Suppressor macrophage treated with lipopolysaccharide for 1 hour (primary cell): ENCODE data around the gene SPATA31A6.
A peak's percentile ranks its signal among the peaks of the same experiment; 100 is the strongest.
"Not testable (repeated sequence)": the region's sequence is repeated elsewhere in the genome, so short reads cannot be mapped to it uniquely, and the experiment has no call there.

Experiments
- DNase-seq, 3 donors: peaks; one replicate each; pipeline ENCODE4 v3.0.0-alpha.2; 2020 to 2022

The SPATA31A6 gene

DNA sequence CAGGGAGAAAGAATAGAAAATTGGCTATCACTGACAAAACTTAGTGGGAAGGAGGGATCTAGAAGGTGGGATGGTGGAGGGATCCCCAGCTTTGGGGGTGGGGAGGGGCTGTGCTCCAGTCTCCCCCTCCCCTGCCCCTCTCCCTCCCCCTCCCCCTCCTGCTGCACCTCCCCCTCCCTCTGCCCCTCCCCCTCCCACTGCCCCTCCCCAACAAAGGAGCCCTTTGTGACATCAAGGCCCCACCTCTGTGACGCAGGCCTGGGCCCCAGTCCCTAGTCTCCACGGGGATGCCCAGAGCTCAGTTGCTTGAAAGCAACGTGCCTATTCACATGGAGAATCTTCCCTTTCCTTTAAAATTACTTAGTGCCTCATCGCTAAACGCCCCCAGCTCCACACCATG is at the start of gene SPATA31A6:
SPATA31A6 (plus strand) TSS at position 301 of the 400 bp plus-strand sequence; CDS start at position 330, 29 bp downstream.
- DNase-seq, result not testable (repeated sequence)

DNA sequence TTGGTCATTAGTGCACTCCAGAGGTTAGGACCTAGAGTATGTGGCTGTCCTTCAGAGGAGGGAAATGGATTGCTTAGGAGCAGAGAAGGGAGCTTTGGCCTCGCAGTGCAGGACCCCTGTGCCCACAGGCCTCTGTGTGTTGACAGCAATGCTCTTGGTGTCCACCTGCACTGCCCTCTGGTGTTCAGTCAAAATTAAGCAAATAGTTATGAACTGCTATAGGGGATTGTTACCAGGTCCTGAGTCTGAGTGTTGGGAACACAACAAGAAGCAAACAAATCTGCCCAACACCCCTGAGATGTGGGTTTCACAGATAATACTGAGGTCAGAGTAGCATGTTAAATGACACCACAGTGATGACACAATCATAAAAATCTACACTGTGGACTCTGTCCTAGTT is 23.2 kb upstream of the SPATA31A6 start:
- peak in 2 of 3 donors; percentile 0 for DNase-seq

DNA sequence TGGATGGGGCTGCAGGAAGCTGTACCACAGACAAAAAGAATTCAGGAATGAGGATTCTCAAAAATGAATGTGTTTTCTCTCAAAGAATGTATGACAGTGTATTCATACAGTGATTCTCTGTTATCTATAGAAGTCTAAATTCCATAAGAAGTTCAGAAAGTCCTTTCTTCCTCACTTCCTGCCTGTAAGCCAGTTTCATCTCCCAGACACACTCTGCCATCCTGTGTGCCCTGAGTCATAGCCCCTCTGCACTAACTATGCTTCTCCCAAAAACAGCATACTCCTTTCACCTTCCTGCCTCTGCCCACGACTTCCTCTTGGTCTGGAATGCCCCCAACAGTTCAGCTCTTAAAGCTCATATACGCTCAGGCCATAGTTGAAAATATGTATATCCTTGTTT is 36.4 kb downstream of the SPATA31A6 start:
- DNase-seq, result not testable (repeated sequence)

DNA sequence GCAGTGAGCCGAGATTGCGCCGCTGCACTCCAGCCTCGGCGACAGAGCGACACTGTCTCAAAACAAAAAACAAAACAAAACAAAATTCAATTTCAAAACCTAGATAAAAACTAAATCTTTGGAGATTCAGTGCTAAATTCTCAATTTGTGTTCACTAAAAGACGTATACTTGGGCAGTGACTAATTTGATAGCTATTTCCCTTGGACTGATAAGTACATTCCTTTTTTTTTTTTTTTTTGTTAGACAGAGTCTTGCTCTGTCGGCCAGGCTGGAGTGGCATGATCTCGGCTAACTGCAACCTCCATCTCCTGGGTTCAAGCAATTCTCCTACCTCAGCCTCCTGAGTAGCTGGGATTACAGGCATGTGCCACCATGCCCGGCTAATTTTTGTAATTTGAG is 39.8 kb downstream of the SPATA31A6 start:
- DNase-seq, result not testable (repeated sequence)

DNA sequence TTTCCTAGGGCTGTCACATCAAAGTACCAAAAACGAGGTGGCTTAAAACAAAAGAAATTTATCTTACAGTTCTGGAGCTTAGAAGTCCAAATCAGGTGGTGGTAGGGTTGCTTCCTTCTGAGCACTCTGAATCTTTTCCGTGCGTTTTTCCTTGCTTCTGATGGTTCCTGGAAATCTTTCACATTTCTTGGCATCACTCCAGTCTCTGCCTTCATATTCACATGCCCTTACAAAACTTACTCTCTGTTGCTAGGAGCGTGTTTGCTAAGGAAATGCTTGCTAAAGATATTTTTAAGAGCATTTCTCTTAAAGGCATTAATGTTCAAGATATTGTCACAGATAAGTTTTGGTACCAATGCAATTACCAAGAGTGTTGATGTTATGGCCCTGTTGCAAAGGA is 49.6 kb downstream of the SPATA31A6 start:
- not testable (repeated sequence) for DNase-seq

DNA sequence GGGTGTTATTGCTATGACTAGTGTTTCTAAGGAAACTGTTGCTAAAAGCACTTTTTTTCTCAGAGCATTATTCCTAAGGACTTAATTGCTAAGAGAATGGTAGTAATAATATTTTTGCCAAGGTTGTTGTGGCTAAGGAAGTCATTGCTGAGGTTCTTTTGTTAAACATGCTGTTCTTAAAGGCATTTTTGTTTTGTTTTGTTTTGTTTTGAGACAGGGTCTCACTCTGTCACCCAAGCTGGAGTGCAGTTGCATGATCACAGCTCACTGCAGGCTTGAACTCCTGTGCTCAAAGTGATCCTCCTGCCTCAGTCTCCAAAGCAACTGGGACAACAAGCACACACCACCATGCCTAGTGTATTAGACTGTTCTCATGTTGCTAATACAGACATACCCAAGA is 51.2 kb downstream of the SPATA31A6 start:
- not testable (repeated sequence) for DNase-seq

DNA sequence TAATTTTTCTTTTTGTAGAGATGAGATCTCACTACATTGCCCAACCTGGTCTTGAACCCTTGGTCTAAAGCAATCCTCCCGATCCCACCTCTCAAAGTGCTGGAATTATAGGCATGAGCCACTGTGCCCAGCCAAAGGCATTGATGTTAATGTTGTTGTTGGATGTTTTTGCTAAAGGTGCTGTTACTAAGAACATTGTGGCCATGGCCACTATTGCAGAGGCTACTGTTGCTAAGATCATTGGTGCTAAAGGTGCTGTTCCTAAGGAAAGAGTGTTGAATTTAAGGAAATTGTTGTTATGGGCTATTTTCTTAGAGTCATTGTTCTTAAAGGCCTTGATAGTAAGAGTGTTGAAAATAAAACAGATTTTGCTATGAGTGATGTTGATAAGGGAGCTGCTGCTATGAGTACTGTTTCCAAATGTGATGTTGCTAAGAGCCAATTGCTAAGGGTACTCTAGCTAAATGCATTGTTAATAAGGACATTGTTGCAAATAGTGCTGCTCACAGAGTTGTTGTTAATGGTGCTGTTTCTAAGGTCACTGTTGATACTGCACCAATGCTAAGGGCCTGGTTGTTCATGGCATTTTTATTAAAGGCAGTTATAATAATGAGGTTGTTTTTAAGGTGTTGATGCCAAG is 52.0 kb downstream of the SPATA31A6 start:
- not testable (repeated sequence) for DNase-seq

DNA sequence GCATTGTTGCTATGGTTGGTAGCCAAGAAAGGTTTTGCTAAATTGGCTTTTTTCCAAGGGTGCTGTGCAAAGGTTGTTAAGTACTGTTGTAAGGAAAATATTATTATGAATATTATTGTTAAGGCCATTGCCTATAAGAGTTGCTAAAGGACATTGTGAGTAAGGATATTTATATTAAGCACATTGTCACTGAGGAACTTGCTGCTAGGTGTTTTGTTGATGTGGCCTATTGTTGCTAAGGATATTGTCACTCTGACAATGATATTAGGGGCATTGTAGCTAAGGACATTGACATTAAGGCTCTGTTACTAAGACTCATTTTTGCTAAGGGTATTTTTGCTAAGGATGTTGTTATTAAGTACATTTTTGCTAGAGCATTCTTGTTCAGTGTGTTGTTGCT is 52.6 kb downstream of the SPATA31A6 start:
- DNase-seq, result not testable (repeated sequence)

DNA sequence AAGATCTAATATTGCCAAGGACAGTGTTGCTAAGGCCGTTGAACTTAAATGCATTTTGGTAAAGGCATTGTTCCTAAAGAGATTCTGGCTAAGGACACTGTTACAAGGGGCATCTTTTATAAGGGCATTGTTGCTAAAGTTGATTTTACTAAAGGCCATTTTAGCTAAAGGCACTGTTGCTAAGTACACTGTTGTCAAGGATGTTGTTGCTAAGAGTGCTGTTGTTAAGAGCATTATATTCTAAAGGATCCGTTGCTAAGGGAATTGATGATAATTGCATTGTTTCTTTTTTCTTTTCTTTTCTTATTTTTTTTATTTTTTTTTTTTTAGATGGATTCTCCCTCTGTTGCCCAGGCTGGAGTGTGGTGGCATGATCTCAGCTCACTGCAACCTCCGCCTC is 53.9 kb downstream of the SPATA31A6 start:
- not testable (repeated sequence) for DNase-seq

DNA sequence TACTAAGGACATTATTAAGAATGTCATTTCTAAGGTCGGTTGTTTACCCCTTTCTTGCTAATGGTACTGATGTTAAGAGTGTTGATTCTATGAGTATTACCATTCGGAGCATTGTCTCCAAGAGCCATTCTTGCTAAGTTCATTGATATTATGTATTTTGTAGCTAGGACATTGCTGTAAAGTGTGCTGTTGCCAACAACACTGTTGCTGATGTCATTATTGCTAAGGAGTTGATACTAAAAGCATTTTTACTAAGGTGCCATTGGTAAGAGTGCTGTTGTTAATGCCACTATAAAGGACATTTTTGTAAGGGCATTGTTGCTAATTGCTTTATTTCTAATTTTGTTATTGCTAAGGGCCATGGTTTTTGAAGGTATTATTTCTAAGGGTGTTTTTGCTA is 55.4 kb downstream of the SPATA31A6 start:
- not testable (repeated sequence) for DNase-seq
